NOMO-1 (cell line): ENCODE results near the gene CLEC9A.

ENCODE experiments used
- DNase-seq, 2 experiments: peaks; one replicate each; lab custom pipeline; 2025; ENCODE audit not compliant: unreplicated experiment in 2 of 2; lab: John Stamatoyannopoulos, UW

Gene CLEC9A

GRCh38 chr12:10101648-10102220, 71.3 kb downstream of the CLEC9A start:
- peak in 1 of 2 experiments; percentile 14 for DNase-seq

- DNase-seq = peak; percentile 33 to 58
Measured at GRCh38 chr12:10102322-10102721, 71.8 kb downstream of the CLEC9A start.

GRCh38 chr12:10110256-10110844, 79.9 kb downstream of the CLEC9A start:
- no peak for DNase-seq

GRCh38 chr12:10111451-10111850, 81.0 kb downstream of the CLEC9A start:
- DNase-seq = no peak

- no peak for DNase-seq
Measured at GRCh38 chr12:10113075-10113474, 82.6 kb downstream of the CLEC9A start.

DNA sequence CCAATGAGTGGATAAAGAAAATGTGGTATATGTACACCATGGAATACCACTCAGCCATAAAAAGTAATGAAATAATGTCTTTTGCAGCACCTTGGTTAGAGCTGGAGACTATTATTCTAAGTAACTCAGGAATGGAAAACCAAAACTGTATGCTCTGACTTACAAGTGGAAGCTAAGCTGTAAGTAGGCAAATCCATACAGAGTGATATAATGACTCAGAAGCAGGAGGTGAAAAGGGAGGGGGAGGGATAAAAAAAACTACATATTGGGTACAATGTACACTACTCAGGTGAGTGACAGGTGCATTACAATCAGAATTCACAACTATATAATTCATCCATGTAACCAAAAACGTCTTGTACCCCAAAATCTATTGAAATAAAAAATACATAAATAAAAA, 83.4 kb downstream of the CLEC9A start:
- no peak for DNase-seq

GRCh38 chr12:10115311-10115710, 84.8 kb downstream of the CLEC9A start:
- DNase-seq = no peak
